GM19043 (cell line): ENCODE measurements around the gene IL1RAPL2.

Experiments used
- ATAC-seq: cut with Tn5 transposase; IDR thresholded peaks from one replicate; pipeline ENCODE4 v1.9.1; 2021; ENCODE audit warnings: low read depth; ENCODE audit not compliant: unreplicated experiment

Gene IL1RAPL2

DNA sequence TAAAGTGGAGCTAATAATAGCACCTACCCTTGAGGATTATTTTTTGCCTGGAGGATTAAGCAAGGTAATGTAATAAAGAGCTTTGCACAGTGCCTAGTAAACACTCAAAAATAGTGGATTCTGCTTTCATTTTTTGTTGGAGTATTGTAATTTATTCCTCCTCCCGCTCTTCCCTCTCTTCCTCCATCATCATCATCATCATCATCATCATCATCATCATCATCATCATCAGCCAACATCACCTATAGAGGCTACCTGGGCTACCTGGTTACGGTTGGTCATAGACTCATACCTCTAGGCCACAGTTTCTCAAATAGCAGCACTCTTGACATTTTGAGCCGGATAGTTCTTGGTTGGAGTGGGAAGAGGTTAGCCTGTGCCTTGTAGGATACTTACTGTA lies 781.4 kb downstream of the IL1RAPL2 start:
- ATAC-seq, result no peak

DNA sequence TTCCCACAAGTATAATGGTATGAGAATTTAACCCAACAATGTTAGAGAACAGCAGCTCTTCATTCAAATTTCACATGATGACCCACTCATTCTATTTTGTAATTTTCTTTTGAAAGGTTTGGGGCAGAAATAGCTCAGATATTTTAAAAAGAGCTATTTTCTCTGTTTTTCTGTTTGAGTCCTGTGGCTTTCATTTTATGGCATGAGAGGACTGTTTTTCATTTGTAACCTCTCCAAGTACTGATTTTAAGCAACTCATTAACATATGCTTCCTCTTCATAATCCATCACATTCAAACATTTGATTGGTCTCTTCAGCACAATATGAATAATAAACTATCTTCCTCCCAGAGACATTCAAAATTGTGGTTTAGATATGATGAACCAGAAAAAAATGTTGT lies 783.5 kb downstream of the IL1RAPL2 start:
- ATAC-seq, result no peak

DNA sequence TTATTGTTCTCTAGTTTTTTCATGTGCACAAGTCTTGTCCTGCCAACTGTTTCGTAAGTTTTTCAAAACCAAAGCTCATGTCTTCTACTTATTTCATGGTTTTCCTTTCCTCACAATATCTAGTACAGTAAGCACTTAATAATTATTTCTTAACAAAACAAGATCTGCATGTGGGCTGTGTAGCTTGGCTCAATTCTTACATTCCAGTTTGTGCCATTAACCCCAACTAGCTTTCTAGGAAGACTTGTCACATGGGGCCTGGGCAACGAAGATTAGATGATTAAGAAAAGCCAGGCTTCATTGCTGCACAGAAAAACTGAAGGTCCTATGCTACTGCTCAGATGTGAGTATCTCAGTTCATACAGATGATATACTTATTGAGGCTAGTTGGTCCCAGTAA lies 809.8 kb downstream of the IL1RAPL2 start:
- ATAC-seq, result no peak

DNA sequence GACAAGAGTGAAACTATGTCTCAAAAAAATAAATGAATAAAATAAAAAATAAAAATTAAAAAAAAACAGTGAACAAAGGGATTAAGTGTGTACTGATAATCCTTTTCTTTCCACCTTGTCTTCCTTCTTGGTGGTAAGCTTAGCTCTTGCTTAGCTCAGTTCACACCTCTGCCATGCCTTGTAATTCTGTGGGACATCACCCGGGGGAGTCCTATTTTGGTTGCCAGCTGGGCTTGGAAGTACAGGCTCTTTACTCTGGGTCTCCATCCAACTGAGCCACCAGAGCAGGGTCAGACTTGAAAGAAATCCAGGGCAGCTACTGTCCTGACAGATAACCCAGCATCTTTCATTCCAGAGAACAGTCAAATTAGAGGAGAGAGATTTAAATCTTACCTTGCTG lies 858.7 kb downstream of the IL1RAPL2 start:
- no peak for ATAC-seq

DNA sequence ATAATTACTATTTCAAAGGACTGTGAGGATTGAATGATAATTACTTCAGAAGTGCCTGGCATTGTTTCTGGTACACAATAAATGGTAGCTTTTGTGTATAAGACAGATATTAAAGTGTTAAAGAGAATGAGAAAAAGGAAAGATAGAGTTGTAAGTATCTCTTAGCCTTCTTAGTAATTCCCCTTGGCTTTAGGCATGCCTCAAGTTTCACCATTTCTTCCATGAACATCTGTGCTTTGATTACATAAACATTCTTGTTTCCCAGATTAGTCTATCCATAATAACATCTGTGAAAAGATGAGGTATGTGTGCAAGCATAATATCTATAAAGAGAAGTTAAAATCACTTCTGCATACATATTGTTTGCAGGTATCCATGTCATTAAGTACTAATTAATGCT lies 885.4 kb downstream of the IL1RAPL2 start:
- no peak for ATAC-seq

DNA sequence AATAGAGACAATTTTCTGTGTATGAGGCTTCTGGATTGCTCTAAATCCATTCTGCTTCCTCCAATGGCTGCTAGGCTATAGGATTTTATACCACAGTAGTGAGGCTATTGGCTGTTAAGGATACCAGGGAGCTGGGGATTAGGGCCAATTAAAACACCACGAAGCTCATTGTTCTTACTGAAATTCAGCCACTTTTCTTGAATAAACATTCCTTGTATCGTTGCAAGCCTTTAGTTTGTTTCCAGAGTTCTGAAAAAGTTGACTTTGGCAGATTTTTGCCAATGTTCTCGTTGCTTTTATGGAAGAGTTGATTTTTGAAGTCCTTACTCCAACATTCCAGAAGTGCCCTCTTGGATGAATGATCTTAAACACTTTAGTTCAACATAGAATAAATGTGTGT lies 892.8 kb downstream of the IL1RAPL2 start:
- no peak for ATAC-seq

DNA sequence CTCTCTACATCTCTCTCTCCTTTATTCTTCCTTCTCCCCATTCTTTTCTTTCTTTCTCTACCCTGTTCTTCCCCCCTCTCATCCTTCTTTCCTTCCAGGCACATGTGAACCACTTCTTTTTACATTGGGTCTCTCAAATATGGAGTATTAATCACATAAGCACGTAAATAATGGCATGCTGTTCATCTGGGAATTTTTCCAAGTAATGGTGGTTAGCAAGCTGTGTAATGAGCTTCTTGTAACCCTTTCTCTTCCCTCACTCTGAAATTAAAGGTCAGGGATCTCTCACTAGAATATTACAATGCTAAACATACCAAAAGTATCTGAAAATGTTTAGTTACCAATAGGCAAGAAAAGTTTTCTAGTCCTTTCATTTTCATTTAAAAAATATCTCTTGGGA lies 894.4 kb downstream of the IL1RAPL2 start:
- no peak for ATAC-seq

DNA sequence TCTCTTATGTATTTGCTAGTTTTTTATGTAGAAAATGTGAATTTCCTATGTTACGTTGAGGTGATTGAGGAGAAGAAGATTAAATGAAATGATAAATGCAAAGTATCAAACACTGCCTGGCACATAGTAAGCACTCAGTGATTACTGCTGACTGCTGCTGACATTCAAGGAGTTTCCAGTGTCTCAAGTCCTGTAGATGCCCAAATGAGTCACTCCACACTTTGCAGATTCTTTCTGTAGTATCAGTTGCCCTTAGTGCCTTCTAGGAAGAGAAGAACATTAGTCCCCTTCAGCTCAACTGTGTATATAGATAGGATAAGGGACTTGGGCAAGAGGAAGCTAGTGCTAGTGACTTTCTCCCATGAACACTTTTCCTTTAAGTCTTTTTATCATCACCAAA lies 895.0 kb downstream of the IL1RAPL2 start:
- no peak for ATAC-seq

DNA sequence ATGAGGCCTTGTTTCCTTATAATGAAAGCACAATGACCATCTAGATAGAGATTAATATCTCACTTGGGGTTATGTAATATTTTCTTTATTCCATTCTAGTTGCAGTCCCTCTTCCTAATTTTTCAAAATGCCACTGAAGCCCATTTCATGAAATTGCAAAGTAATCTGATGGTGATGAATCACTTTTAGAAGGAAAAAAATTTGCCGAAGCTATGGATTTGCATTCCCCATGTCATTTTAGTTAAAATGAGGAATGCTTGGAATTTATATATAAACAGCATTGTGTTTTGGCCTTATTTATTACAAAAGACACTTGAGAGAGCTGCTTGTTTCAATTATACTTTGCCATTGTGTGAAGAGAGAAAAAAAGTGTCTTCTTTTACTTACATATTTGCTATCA lies 896.2 kb downstream of the IL1RAPL2 start:
- ATAC-seq, result no peak

DNA sequence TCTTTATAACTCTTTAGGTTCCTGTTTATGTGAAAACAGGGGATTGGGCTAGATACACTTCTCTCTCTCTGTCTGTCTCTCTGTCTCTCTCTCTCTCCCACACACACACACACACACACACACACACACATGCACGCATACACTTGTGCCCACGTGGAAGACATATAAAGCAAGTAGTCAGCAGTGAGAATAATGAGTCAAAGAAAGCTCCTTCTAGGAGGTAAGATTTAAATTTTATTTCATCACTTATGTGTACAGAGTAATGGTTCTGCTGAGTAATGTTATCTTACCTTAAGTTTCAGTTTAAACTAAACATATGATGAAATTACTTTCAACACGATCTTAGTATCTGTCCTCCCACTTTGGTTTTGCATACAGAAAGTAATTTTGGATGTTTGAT lies 897.5 kb downstream of the IL1RAPL2 start:
- ATAC-seq, result no peak

DNA sequence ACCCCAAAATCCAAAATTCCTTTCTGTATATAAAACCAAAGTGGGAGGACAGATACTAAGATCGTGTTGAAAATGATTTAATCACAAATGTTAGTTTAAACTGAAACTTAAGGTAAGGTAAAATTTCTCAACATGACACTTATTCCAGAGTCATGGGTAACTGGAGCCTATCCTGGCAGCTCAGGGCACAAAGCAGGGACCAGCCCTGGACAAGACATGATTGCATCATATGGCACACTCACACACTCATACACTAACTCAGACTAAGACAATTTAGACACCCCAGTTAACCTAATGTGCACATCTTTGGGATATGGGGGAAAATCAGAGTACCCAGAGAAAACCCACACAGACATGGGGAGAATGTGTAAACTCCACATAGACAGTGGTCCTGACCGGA lies 898.6 kb downstream of the IL1RAPL2 start:
- no peak for ATAC-seq

DNA sequence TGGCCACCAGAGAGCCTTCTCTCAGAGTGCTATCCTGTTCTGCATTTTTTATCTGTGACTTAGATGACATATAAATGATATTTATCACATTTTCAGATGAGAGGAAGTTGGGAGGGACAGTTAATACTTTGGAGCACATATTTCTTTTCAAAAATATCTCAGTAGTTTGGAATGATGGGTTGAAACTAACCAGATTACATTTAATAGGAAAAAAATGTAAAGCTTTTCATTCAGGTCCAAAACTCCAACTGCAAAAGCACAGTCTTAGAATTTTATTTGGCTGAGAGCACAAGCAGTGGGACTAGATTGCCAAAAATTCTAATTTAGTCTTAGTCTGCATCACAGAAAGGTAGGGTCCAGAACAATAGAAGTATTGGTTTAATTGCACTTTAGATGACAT lies 902.7 kb downstream of the IL1RAPL2 start:
- ATAC-seq, result no peak

DNA sequence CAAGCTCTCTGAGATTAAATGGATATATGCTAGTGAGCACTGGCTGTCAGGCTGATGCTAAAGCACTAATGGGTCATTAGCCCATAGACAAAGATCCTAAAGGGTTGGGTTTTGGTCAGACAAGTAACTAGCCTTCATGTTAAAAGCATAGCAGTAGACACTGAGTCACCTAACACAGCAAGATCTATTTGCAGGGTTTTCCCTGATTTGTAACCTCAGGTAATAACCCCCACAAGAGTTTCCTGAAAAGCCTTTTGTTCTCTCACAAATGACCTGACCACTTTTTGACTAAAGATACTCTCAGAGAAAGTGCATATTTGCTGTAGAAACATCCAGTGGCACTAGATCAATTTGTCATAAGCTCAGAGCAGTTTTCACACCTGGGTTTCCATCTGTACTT lies 905.6 kb downstream of the IL1RAPL2 start:
- no peak for ATAC-seq

DNA sequence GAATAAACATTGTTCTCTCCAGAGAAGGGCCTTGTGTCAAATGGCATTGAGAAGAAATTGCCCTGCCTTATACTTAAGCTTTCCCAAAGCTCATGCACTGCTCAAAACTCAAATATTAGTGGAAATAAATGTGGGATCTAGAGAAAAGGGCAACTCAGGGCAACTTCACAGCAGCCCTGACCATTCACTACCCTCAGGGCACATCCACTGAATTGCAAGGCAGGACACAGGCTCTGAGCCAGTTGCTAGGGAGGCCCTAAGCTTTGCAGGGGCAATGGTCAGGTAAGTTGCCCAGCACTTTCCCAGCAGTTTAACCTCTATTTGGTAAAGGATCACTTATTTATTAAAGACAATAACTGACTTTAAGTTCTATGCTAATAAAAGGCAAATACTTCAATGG lies 909.8 kb downstream of the IL1RAPL2 start:
- ATAC-seq, result no peak

DNA sequence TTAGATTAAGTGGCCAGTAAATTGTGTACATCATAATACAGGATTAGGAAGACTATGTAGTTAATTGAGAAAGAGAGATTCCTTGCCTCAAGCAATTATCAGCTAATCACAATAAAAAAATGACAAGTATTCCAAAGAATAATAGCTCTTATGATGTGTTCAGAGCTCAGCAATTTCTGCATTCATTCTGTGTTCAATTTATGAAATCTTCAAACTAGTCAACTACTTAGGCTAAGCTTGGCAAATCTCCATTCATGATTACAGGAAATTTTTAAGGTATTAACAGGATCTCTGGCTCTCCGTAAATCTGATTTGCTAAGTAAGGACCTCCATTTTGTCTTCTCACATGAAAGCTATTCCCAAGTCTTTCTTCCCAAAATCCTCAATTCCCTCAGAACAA lies 911.4 kb downstream of the IL1RAPL2 start:
- no peak for ATAC-seq

DNA sequence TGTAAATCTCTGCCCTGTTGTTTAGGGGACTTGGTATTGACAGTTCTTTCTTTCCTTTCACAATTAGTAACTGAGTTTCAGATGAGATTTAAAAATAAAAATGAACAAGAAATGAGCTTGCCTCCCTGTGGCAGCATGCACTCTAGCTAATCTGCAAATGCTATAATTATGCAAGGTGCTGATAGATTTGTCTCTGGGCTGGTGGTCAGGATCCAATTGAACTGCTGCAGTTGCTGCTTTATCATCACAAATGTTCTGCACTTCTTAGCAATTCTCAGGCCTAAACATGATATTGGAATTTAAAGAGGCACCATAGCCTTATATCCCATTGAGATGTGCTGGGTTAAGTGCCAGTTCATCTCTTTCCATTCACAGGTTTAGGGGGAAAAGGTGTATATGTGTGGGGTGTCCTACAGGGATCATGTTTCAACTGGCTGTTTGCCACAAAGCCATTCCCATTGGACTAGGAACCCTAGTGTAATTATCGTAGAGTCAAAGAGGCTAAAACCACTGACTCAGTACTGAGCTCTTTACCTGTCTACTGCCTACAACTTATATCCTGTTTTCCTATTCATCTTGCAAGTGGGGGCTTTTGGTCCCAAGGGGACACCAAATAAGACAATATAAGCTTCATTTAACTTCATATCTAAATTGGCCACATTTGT lies 914.8 kb downstream of the IL1RAPL2 start:
- no peak for ATAC-seq

DNA sequence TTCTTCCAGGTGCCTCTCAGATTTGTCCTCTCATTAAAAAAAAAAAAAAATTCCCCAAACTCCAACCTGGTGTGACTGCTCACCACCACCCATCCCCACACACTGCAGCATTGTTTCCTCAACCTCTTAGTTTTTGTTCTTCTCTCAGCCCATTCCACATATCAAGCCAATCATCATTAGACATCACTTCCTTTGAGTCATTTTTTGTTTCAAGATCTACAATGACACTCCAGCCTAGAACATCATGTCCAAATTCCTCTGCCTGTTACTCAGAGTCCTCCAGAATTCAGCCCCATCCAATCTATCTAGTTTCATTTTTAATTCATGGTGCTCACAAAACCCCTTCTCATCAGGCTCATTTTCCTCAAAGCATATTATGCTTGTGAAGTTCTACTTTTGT lies 917.0 kb downstream of the IL1RAPL2 start:
- ATAC-seq, result no peak

DNA sequence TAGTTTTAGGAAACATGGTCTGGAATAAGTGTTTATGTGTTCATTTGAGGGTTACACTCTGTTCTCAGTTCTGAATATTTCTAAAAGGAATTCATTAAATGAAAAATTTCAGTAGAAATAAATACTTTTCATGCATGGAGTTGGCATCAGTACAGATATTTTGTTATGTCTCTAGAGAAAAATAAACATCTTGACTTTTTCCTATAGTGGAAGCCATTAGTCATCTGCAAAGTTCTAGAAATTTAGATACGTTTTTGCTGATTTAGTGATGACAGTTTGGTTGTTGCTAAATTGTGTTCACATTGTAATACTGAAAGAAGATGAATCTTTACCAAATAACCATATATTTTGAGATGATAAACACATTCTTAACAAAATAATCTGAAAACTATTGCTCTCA lies 922.7 kb downstream of the IL1RAPL2 start:
- no peak for ATAC-seq

DNA sequence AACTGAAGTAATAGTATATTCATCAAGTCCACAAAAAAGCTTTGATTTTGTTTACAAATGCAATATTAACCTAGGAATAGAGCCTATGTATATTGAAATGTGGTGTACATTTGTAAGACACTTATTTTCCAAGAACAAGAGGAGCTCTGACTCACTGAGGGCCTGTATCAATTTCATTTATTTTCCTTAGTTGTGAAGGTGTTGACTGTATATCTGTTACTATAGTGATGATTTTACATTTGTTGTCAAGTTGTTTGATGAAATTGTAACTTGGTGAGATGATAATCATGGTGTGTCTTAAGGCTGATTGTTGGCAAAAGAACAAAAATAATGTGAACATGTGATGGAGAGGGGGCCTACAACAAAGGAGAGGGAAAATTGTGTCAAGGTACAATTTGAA lies 929.4 kb downstream of the IL1RAPL2 start:
- ATAC-seq, result no peak

DNA sequence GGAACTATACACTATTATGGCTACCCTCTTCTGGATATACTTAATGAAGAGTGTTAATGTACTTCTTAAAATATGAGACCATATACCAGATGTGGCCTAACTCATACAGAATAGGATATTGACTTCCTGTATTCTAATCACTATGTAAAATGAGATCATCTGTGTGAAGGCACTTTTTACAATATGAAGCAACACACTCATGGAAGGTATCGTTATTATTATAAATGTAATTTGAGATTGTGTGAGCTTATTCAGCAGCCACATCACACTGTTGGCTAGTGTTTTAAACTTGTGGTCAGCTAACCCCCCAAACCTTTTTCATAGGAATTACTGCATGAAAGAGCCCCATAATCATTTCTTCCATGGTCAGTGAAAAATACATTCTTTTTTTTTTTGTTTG lies 936.3 kb downstream of the IL1RAPL2 start:
- no peak for ATAC-seq

DNA sequence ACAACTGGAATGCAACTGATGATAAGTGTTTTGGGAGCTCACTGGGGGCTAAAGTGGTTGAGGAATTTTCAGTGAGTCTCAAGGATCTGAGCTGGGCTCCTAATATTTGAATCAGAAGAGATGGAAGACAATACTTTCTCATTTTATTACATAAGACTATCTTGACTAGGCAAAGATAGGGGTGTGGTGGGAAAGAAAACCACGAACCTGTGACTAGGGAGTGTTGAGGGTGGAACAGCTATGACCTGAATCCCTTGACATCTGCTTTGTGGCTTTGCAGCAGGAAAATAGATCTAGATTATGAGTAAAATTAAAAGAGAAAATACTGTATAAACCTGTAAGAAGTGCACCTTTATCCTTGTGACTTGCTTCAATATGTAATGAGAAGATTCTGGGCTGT lies 949.6 kb downstream of the IL1RAPL2 start:
- no peak for ATAC-seq

DNA sequence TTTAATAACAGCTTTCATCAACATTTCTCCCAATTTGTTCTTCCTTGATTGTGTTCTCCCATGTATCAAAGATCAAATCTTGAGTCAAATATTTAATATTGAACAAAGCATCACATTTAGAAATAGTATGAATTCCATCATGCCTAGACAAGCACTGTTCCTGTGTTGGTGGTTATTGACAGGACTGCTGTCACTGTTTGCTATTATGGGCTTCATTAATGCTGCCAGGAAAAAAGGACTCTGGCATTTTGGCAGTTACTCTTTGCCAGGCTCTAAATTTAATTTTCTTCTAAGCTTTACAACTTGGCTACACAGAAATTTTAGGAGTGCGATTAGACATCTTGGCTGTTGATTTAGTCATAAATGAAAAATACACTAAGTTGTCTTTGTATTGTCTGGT lies 960.4 kb downstream of the IL1RAPL2 start:
- ATAC-seq, result no peak

DNA sequence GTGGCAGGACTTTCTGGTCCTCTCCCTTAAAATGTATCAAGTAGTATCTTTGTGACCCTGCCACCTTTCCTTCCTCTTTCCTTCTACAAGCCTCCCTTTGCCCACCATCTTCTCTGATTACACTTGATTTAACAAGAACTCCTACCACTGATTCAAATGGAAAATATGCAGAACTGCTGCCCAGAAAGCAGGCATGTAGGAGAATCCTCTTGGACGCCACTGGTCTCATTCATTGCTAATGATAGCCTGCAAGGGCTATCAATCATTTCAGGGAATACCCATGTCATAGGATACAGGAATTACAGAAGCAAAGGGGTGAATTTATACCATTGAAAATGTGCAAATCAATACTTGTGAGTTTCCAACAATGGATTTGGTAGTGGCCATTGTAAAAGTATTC lies 961.8 kb downstream of the IL1RAPL2 start:
- no peak for ATAC-seq
